ENCODE data around the gene SUPV3L1.

DNA sequence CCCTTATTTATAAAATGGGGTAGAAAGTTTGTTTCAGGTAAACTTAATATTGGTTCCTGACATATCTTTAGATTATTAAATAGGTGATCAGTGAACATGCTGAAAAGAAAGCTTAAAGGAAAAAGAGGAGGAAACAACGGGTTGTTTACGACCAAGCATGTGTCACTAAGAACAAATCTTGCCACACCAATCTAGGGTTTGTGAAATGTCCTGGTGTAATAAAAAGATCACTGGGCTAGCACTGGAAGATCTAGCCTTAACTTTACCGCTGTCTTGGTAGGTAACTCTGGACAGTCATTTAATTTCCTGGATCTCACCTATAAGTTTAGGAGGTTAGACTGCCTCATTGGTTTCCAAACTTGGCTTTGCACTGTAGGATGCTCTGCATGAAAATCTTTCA is 37.1 kb upstream of the SUPV3L1 start:
- TF ChIP-seq, protein P1, sequence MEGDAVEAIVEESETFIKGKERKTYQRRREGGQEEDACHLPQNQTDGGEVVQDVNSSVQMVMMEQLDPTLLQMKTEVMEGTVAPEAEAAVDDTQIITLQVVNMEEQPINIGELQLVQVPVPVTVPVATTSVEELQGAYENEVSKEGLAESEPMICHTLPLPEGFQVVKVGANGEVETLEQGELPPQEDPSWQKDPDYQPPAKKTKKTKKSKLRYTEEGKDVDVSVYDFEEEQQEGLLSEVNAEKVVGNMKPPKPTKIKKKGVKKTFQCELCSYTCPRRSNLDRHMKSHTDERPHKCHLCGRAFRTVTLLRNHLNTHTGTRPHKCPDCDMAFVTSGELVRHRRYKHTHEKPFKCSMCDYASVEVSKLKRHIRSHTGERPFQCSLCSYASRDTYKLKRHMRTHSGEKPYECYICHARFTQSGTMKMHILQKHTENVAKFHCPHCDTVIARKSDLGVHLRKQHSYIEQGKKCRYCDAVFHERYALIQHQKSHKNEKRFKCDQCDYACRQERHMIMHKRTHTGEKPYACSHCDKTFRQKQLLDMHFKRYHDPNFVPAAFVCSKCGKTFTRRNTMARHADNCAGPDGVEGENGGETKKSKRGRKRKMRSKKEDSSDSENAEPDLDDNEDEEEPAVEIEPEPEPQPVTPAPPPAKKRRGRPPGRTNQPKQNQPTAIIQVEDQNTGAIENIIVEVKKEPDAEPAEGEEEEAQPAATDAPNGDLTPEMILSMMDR (IDR thresholded peaks at IDR 0.05), result no peak
- no peak for TF ChIP-seq POLR2AphosphoS5 (IDR thresholded peaks at IDR 0.05)

All from breast epithelium (tissue), 3 donors.